GM12891 (cell line): ENCODE measurements around the gene ELMO1.

ENCODE experiments used
- PAX5 ChIP-seq: IDR thresholded peaks from 2 replicates; pipeline ENCODE4 v1.6.1; 2011; ENCODE audit warnings: low read length, moderate library complexity, mild to moderate bottlenecking; ENCODE audit not compliant: insufficient read depth, severe bottlenecking
- POLR2A ChIP-seq: IDR thresholded peaks from 2 replicates; pipeline ENCODE4 v1.6.1; 2011; ENCODE audit warnings: low read depth, low read length, control low read depth
- POLR2AphosphoS5 ChIP-seq: IDR thresholded peaks from 2 replicates; pipeline ENCODE4 v1.6.1; 2011; ENCODE audit warnings: low read depth, low read length, control low read depth
- SPI1 ChIP-seq: IDR thresholded peaks from 2 replicates; pipeline ENCODE4 v1.6.1; 2011; ENCODE audit warnings: low read depth, low read length, control low read depth
- TAF1 ChIP-seq: IDR thresholded peaks from 2 replicates; pipeline ENCODE4 v1.6.1; 2011; ENCODE audit warnings: low read depth, low read length, control low read depth

DNA sequence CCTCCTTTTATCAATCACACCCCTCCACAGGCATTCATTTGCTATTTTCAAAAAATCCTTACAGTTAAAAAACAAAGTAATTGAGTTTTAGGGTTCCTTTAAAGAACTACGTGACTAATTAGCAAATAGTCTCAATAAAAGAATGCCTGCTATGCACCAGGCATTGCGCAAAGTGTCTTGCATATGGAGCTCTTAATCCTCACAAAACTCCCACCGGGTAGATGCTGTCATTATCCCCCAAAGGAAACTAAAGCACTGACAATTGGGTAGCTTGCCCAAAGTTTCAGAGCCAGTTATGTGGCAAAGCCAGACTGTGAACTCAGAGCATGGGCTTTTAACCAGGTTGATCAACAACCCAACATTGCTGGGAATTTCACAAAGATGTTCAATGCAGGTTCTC, 305.7 kb downstream of the ELMO1 start:
- TF ChIP-seq PAX5: no peak
- no peak for TF ChIP-seq SPI1
- no peak for TF ChIP-seq POLR2A
- no peak for TF ChIP-seq POLR2AphosphoS5
- TF ChIP-seq TAF1: no peak
